ENCODE data around the gene TCAIM.

GRCh38 chr3:44395714-44396113, 57.1 kb downstream of the TCAIM start:
- TF ChIP-seq CEBPB (IDR thresholded peaks at IDR 0.05) (no peak), YY1 (IDR thresholded peaks at IDR 0.05; ENCODE audit: low read depth) (no peak), TEAD4 (IDR thresholded peaks at IDR 0.05) (no peak)
- TF ChIP-seq, protein P1, sequence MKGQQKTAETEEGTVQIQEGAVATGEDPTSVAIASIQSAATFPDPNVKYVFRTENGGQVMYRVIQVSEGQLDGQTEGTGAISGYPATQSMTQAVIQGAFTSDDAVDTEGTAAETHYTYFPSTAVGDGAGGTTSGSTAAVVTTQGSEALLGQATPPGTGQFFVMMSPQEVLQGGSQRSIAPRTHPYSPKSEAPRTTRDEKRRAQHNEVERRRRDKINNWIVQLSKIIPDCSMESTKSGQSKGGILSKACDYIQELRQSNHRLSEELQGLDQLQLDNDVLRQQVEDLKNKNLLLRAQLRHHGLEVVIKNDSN (IDR thresholded peaks at IDR 0.05), result no peak
